Cerebellar nuclear complex (tissue), 1 donor: ENCODE measurements around the gene YTHDF2.

ENCODE experiments used
- DNase-seq, 2 experiments: peaks; one replicate each; lab custom pipeline; 2025; lab: John Stamatoyannopoulos, UW

YTHDF2 gene

GRCh38 chr1:28801461-28801860 is 64.7 kb downstream of the YTHDF2 start:
- DNase-seq, result no peak

- DNase-seq, result no peak
Measured at GRCh38 chr1:28803051-28803450, 66.3 kb downstream of the YTHDF2 start.

GRCh38 chr1:28803662-28804061 is 66.9 kb downstream of the YTHDF2 start:
- no peak for DNase-seq

DNA sequence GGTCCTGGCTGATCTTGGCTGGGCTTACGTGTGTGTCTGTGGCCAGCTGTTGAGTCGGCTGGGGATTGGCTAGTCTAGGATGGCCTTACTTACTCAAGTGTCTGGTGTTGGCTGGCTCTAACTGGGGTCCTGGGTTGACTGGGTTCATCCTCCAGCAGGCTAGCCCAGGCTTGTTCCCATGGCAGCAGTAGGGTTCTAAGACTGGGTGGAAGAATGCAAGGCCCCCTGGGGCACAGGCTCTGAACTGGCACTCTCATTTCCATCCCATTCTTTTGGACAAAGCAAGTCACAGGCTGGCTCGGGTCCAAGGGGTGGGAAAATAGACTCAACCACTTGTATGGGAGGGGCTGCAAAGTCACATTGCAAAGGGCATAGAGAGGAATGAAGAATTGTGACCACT is 67.3 kb downstream of the YTHDF2 start:
- no peak for DNase-seq

- DNase-seq, result no peak
Measured at GRCh38 chr1:28807046-28807445, 70.3 kb downstream of the YTHDF2 start.

DNA sequence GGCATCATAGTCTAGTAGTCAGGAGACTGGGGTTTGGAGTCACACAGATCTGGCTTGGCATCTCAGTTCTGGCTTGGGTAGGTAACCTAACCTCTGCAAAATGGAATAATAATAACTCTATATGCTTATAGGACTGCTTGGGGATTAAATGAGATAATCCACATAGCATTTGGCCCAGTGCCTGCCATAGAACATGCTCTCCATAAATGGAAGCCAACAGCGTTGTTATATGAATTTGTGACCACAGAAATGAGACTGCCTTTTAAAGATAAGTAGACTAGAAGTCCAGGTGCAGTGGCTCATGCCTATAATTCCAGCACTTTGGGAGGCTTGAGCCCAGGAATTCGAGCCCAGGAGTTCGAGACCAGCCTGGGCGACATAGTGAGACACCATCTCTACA is 71.2 kb downstream of the YTHDF2 start:
- DNase-seq, result no peak

GRCh38 chr1:28811369-28811765 is 74.6 kb downstream of the YTHDF2 start:
- DNase-seq, result no peak

GRCh38 chr1:28811766-28812668 is 75.3 kb downstream of the YTHDF2 start, which contains the start of gene OPRD1:
TSS of gene OPRD1 (plus strand) at chr1:28812170. CDS start at chr1:28812384, 214 bp downstream.
- no peak for DNase-seq

DNA sequence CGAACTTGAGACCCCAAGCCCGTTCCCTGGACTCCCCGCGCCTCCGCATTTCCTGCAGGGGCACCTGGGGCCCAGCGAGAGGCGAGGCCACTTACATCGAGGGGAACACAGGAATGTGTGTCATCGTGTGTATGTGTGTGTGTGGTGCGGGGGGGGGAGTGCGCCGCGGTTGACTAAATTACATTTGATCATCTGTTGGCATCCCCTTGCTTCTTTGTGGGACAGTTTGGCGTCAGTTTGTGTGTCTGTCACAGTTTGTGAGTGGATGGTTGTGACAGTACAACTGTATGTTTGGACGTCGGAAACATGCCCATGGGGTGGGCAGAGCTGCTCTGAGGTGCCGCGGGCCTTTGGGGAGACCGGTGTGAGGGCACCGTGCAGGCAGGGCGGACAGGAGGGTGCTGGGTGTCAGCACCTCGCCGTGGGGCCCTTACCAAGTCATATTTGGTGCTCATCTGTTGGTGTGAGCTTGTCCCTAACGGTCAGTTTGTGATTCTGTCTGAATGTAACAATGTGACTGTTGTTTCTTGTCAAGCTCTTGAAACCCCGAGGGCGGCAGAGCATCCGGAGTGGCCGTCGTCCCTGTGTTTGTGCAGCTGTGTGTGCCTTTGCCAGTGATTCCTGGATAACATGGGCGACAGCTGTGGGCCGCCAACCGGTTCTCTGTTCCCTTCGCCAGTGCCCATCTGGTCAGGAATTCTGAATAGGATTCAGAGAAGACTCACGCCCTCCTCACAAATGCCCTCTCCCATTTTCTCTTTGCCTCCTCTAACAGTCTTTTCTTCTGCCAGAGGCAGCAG is 76.1 kb downstream of the YTHDF2 start:
- no peak for DNase-seq

DNA sequence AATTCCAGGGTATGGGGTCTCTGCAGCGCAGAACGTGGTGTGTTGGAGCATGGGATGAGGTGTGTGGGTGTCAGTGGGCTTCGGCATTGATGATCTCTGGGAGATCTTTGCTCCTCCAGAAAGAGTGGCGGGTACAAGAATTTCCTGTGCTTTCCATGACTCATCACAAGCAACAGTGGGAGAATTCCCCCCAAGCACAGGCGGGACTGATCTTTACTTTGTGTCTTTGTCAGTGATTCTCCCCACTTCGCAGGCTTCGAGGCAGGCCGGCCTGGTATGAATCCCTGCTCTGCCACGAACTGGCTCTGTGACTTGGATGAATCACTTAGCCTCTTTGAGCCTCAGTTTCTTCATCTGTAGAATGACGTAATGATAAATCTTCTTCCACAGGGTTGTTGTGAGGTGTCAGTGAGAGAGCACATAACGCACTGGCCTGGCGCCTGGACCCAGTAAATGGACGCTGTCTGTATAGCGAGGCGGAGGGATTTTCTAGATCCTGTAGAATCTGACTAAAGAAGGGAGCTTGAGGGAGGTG is 77.3 kb downstream of the YTHDF2 start:
- DNase-seq, result no peak

DNA sequence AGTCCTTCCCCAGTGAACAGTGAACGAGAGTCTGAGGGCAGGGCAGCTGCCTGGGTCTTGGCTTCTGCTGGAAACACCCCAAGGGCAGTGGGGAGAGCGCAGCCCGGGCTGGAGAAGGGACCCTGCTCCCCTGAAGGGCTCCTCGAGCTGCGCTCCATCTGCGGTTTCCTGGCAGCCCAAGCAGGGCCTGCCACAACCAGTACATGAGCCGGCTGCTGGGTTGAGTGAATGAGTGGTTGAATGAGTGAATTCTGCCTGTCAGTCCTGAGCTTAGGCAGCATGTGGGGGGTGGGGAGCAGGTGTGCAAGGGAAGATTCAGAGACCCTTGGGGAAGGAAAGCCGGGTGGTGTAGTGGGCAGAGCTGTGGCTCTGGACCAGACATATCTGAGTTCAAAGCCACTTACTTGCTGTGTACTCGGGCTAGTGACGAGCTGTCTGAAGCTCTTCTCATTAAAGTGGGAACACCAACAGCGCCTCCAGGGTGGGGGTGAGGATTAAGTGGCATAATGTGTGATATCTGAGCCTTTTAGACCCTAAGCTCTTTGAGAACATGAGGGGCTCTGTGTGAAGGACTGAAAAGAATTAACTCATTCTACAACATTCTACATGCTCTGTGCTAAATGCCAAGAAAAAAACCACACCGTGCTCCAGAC is 78.9 kb downstream of the YTHDF2 start:
- DNase-seq, result no peak

- DNase-seq, result no peak
Measured at GRCh38 chr1:28817133-28817532, 80.4 kb downstream of the YTHDF2 start.

- DNase-seq, result no peak
Measured at GRCh38 chr1:28819020-28819419, 82.3 kb downstream of the YTHDF2 start.
